Measurements from ENCODE around the gene GPR161.

The GPR161 gene

DNA sequence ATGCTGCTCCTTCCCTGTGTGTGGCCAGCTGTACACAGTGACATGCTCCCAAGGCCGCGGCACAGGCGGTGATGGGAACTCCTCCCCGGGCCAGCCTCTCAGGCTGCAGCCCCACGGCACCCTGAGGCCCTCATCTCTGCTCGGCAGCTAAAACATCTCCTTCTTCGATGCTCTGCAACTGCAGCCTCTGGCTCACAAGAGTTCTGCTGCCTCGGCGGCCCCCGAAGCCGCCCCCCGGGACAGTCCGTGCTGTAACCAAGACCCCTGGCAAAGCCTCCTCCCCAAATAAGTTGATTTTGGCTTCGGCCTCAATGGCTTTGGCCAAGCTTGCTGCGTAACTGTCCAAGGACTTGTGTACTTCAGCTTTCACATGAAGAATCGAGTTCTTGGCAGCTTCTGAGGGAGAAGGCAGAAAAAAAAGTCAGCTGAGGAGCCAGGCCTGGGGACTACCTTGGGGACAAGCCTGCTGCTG is 51.3 kb downstream of the GPR161 start:
- peaks cover 4% of the 10 kb centered on the region; the same call in 1 of the 2 replicates for H3K4me1 ChIP-seq (ENCODE audit: control insufficient read depth, insufficient read depth, low read length)
- no peak overlapping the region for H3K27ac ChIP-seq (ENCODE audit: low read depth, low read length)
- H3K36me3 ChIP-seq (ENCODE audit: control insufficient read depth, insufficient read depth, low read length): peaks cover 9% of the 10 kb centered on the region; the same call in 1 of the 2 replicates
- H3K27me3 ChIP-seq (ENCODE audit: control insufficient read depth, insufficient read depth, low read length): no peaks in the 10 kb centered on the region
- H3K9me3 ChIP-seq (ENCODE audit: control insufficient read depth, insufficient read depth, low read depth, low read length): no peaks in the 10 kb centered on the region
- H3K9ac ChIP-seq (ENCODE audit: low read length): no peak overlapping the region
- H3K4me3 ChIP-seq (ENCODE audit: low read depth, low read length): no peak overlapping the region

DNA sequence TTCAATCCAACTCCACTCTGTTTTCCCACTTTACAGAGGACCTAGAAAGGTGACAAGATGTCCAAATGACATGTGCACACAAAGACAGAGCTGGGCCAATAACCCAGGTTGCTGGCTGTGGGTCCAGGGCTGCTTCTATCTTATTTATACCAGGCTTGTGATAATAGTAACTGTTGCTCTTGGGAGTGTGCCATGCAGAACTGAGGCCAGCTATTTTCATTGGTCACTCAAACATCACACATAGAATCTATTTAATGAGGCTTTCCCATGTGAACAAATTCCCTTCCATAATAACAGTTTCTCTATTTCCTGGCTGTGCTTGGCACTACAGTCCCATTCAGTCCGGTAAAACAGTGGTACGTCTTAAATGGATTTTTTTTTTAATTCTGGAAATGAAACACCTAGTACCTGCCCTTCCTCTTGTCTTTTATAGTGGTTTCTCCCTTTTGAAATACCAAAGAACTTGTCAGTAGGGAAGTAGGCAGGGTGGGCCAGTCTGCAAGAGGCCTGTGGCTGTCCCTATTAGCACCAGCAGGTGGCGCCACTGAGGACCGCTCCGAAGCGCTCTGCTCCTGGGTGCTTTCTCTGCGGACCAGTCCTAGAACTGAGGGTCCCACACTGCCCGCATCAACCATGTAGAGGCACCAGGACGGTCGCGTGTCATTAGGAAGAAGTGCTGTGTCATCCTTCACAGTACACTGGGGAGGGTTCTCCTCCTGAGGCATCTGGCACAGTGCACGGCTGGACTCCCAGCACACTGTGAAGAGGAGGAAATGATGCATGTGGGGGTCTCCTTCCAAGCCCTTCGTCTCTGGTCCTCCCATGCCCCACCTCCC is 52.1 kb downstream of the GPR161 start:
- H3K4me3 ChIP-seq (ENCODE audit: low read depth, low read length): no peak overlapping the region
- H3K36me3 ChIP-seq (ENCODE audit: control insufficient read depth, insufficient read depth, low read length): peaks cover 9% of the 10 kb centered on the region; the same call in 1 of the 2 replicates

DNA sequence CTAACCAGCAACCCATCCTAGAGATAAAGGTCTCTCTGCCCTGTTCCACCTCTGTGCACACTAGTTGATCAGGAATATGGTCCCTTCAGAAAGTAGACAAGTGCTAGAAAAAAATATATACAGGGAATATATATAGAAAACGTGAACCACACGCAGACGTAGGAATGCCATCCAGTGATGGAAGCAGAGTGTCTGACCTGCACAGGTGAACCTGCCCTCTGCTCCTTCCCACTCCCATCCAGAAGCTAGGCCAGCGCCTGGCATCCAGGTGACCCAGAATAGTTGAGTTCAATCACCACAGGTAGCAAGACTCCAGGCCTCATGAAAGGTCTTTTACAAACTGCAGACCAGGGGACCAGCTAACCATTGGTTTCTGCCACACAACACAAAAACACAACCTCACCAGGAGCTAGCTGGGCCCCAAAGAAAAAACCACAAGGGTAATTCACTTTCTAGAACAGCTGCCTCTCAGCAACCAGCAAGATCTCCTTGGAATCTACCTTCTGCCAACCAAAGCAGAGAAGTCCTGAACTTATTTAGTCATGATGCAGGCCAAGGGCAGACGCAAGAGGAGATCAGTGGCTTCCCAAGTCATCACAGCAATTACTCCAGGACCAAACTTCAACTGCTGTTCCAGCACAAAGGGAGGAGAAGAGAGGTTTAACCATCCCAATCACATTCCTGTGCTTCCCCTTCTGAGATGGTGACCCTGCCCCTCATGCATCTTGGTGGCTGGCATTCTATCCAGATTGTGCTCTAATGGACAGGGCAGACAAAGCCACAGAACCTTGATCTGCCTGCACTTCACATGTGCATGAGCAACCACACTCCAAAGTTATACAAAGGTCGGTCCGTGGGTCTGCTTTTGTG is 53.0 kb downstream of the GPR161 start:
- H3K27ac ChIP-seq (ENCODE audit: low read depth, low read length): no peak overlapping the region
- no peaks in the 10 kb centered on the region for H3K9me3 ChIP-seq (ENCODE audit: control insufficient read depth, insufficient read depth, low read depth, low read length)
- H3K4me3 ChIP-seq (ENCODE audit: low read depth, low read length): no peak overlapping the region
- H3K4me1 ChIP-seq (ENCODE audit: control insufficient read depth, insufficient read depth, low read length): peaks cover 4% of the 10 kb centered on the region; the same call in 1 of the 2 replicates
- H3K9ac ChIP-seq (ENCODE audit: low read length): no peak overlapping the region
- H3K36me3 ChIP-seq (ENCODE audit: control insufficient read depth, insufficient read depth, low read length): peaks cover 9% of the 10 kb centered on the region; the same call in 1 of the 2 replicates
- H3K27me3 ChIP-seq (ENCODE audit: control insufficient read depth, insufficient read depth, low read length): no peaks in the 10 kb centered on the region

More for the DNA sequence above, 52.1 kb downstream of the GPR161 start:
- H3K9ac ChIP-seq (ENCODE audit: low read length): no peak overlapping the region
- H3K27ac ChIP-seq (ENCODE audit: low read depth, low read length): no peak overlapping the region
- no peaks in the 10 kb centered on the region for H3K27me3 ChIP-seq (ENCODE audit: control insufficient read depth, insufficient read depth, low read length)
- no peaks in the 10 kb centered on the region for H3K9me3 ChIP-seq (ENCODE audit: control insufficient read depth, insufficient read depth, low read depth, low read length)
- peaks cover 4% of the 10 kb centered on the region; the same call in 1 of the 2 replicates for H3K4me1 ChIP-seq (ENCODE audit: control insufficient read depth, insufficient read depth, low read length)

DNA sequence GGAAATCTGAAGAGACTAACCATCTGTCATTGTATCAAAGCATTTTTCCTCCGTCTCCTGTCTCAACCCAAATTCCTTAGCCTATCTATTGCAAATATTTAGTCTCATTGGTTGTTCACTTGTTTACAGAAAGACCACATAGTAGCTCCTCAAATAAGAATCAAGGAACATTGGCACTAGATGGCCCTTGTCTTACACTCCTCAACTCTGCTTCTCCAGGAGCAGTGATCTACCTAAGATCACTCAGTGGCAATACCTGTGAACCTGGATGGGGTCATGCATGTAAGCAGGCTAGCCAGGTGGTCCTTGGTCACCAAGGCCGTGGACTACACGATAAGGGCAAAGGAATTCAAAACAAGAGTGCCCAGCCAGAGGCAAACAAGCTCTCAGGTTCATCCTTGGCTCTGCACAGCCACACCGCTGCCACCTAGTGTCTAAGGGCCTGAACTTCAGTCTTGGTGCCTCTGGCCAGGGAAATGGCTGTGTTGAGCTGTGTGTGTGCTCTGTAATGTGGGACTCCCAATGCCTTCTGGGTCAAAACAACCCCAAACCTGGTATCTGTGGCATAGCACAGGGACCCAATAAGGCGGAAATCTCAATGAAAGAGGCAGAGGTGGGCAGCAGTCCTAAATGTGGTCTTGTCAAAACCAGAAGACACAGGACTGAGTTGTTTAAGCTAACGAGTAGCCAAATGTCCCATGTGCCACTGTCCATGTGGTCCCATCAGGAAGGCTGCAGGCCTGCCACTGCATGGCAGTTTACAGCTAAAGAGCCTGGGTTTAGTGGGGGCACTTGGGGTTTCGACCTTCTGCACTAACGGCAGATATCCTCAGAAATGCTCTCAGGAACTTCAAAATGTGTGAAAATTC is 54.5 kb downstream of the GPR161 start:
- Histone ChIP-seq H3K27ac (ENCODE audit: low read depth, low read length) (no peak overlapping the region), H3K27me3 (ENCODE audit: control insufficient read depth, insufficient read depth, low read length) (no peaks in the 10 kb centered on the region), H3K4me1 (ENCODE audit: control insufficient read depth, insufficient read depth, low read length) (peaks cover 4% of the 10 kb centered on the region; the same call in 1 of the 2 replicates), H3K9ac (ENCODE audit: low read length) (no peak overlapping the region), H3K4me3 (ENCODE audit: low read depth, low read length) (no peak overlapping the region), H3K36me3 (ENCODE audit: control insufficient read depth, insufficient read depth, low read length) (peaks cover 13% of the 10 kb centered on the region; the same call in 1 of the 2 replicates), H3K9me3 (ENCODE audit: control insufficient read depth, insufficient read depth, low read depth, low read length) (no peaks in the 10 kb centered on the region)

DNA sequence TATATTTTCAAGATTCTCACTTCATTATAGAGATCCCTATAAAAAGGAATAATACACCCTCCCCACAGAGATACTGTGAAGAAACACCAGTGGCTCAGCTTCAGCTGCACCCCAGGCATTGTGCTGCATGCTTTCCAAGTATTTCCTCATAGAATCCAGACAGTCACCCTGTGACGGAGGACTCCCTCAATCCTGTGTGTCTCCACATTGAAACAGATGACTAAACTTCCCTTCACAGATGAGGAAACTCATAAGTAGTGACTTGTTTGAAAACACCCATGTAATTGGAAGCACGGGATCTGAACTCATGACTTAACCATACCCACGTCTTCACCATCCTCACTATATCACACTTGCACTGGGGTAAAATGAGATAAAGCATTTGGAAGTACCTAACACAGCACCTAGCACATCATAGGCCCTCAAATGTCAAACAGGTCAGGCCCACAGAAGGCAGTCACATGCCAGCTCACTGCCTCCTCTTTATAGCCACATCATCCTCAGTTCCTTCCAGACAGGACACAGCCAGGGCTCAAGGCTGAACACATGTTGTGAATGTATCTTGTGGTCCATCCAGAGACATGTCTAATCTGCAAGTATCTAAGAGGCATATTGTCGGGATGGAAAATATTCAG is 55.2 kb downstream of the GPR161 start:
- Histone ChIP-seq H3K27me3 (ENCODE audit: control insufficient read depth, insufficient read depth, low read length) (no peaks in the 10 kb centered on the region), H3K36me3 (ENCODE audit: control insufficient read depth, insufficient read depth, low read length) (peaks cover 11% of the 10 kb centered on the region; the same call in 1 of the 2 replicates), H3K9me3 (ENCODE audit: control insufficient read depth, insufficient read depth, low read depth, low read length) (no peaks in the 10 kb centered on the region), H3K9ac (ENCODE audit: low read length) (no peak overlapping the region), H3K4me1 (ENCODE audit: control insufficient read depth, insufficient read depth, low read length) (peaks cover 4% of the 10 kb centered on the region; the same call in 1 of the 2 replicates), H3K27ac (ENCODE audit: low read depth, low read length) (no peak overlapping the region), H3K4me3 (ENCODE audit: low read depth, low read length) (no peak overlapping the region)

DNA sequence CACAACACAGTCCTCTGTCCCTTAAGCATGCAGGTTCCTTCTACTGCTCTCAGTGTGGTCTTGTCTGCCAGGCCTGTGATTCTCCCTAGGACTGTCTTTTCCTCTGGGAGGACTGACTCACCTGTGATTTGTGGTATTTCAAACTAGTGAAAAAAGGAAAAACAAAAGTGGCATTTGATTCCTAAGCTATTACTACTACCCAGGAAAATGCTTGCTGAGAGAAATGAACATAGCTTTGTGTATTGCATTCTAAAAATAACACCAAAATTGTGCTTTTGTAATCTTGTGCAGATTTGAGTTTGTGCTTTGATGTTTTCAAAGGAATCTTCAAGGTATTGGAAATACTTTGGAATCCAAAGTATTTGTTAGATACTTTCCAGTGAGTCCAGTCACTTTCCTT is 57.0 kb downstream of the GPR161 start:
- Histone ChIP-seq H3K9me3 (ENCODE audit: control insufficient read depth, insufficient read depth, low read depth, low read length) (no peaks in the 10 kb centered on the region), H3K27me3 (ENCODE audit: control insufficient read depth, insufficient read depth, low read length) (no peaks in the 10 kb centered on the region), H3K36me3 (ENCODE audit: control insufficient read depth, insufficient read depth, low read length) (peaks cover 25% of the 10 kb centered on the region), H3K4me3 (ENCODE audit: low read depth, low read length) (no peak overlapping the region), H3K9ac (ENCODE audit: low read length) (no peak overlapping the region), H3K4me1 (ENCODE audit: control insufficient read depth, insufficient read depth, low read length) (peaks cover 4% of the 10 kb centered on the region; the same call in 1 of the 2 replicates), H3K27ac (ENCODE audit: low read depth, low read length) (no peak overlapping the region)

DNA sequence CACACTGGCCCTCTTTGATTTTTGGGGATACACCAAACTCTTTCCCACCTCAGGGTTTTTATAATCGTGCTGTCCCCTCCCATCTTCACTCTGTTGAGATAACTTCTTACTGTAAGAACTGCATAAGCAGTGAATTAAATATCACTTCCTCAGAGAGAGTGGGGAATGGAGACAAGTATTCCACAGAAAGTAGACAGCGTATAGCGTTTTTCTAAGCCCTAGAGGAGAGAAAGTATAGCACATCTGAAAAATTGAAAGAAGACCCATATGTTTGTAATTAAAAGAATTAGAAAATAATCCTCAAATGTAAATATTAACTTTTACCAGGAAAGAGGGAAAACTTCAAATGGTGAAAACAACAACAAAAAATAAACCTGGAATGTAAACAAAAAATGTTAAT is 67.3 kb downstream of the GPR161 start:
- no peak overlapping the region for H3K27ac ChIP-seq (ENCODE audit: low read depth, low read length)
- H3K27me3 ChIP-seq (ENCODE audit: control insufficient read depth, insufficient read depth, low read length): no peaks in the 10 kb centered on the region
- H3K4me1 ChIP-seq (ENCODE audit: control insufficient read depth, insufficient read depth, low read length): no peaks in the 10 kb centered on the region
- H3K4me3 ChIP-seq (ENCODE audit: low read depth, low read length): no peak overlapping the region
- no peak overlapping the region for H3K9ac ChIP-seq (ENCODE audit: low read length)
- peaks cover 58% of the 10 kb centered on the region for H3K36me3 ChIP-seq (ENCODE audit: control insufficient read depth, insufficient read depth, low read length)
- H3K9me3 ChIP-seq (ENCODE audit: control insufficient read depth, insufficient read depth, low read depth, low read length): no peaks in the 10 kb centered on the region

DNA sequence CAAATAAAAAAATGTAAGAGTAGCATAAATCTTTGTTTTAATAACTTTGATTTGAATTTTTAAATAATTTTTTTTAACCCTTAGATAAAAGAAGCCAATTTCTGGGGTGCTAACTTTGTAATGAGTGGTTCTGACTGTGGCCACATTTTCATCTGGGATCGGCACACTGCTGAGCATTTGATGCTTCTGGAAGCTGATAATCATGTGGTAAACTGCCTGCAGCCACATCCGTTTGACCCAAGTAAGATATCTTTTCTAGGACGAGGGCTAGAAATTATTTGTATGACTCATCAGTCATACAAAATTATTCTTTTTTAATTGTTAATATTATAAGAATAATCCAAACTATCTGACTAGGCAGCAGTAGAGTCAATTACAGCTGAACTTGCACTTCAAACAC is 71.2 kb downstream of the GPR161 start:
- Histone ChIP-seq H3K9ac (ENCODE audit: low read length) (no peak overlapping the region), H3K9me3 (ENCODE audit: control insufficient read depth, insufficient read depth, low read depth, low read length) (no peaks in the 10 kb centered on the region), H3K27me3 (ENCODE audit: control insufficient read depth, insufficient read depth, low read length) (no peaks in the 10 kb centered on the region), H3K4me3 (ENCODE audit: low read depth, low read length) (no peak overlapping the region), H3K27ac (ENCODE audit: low read depth, low read length) (no peak overlapping the region), H3K36me3 (ENCODE audit: control insufficient read depth, insufficient read depth, low read length) (peaks cover 44% of the 10 kb centered on the region), H3K4me1 (ENCODE audit: control insufficient read depth, insufficient read depth, low read length) (no peaks in the 10 kb centered on the region)

DNA sequence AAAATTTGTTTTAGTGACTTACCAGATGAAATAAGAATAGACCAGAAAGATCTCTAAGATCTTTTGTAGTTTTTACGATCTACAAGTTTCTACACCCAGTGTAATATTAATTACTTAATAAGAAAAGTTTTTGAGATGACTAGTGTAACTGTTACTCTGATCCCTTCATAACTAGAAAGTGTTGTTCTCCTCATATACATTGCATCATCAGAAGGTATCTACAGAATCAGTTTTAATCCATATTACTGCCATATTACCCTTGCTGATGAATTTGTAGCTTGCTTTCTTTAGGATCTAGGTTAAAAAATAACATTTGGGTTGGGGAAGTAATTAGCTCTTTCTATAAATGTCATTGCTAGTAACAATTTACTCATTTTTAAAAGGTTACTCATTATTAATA is 72.5 kb downstream of the GPR161 start:
- Histone ChIP-seq H3K36me3 (ENCODE audit: control insufficient read depth, insufficient read depth, low read length) (peaks cover 32% of the 10 kb centered on the region), H3K4me1 (ENCODE audit: control insufficient read depth, insufficient read depth, low read length) (no peaks in the 10 kb centered on the region)

DNA sequence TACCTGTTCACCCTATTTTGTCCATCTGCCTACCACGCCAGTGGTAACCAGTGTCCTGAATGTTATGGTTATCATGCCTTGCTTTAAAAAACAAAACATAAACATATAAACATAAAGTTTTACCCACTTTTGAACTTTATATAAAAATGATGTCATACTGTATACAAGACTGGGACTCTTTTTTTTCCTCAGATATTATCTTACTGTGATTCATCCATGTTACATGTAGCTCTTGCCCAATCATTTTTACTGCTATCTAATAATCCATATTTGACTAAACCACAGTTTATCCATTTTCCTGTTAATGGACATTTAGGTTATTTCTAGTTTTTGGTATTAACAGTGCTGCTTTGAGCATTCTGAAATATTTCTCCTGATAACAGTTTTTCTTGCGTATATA is 78.8 kb downstream of the GPR161 start:
- Histone ChIP-seq H3K9ac (ENCODE audit: low read length) (no peak overlapping the region), H3K9me3 (ENCODE audit: control insufficient read depth, insufficient read depth, low read depth, low read length) (no peaks in the 10 kb centered on the region), H3K27ac (ENCODE audit: low read depth, low read length) (no peak overlapping the region), H3K4me1 (ENCODE audit: control insufficient read depth, insufficient read depth, low read length) (no peaks in the 10 kb centered on the region), H3K36me3 (ENCODE audit: control insufficient read depth, insufficient read depth, low read length) (no peaks in the 10 kb centered on the region), H3K4me3 (ENCODE audit: low read depth, low read length) (no peak overlapping the region), H3K27me3 (ENCODE audit: control insufficient read depth, insufficient read depth, low read length) (no peaks in the 10 kb centered on the region)

More for the DNA sequence above, 72.5 kb downstream of the GPR161 start:
- Histone ChIP-seq H3K27me3 (ENCODE audit: control insufficient read depth, insufficient read depth, low read length) (no peaks in the 10 kb centered on the region), H3K9me3 (ENCODE audit: control insufficient read depth, insufficient read depth, low read depth, low read length) (no peaks in the 10 kb centered on the region), H3K9ac (ENCODE audit: low read length) (no peak overlapping the region), H3K4me3 (ENCODE audit: low read depth, low read length) (no peak overlapping the region), H3K27ac (ENCODE audit: low read depth, low read length) (no peak overlapping the region)
